ENCODE data around the gene MAPK1. TPM values are rescaled to one million over a fixed set of nuclear protein-coding genes. Genes with fewer than 3 reads are reported as not detected.

MAPK1 gene
- total RNA-seq, 1 experiment from 2014 or later, result 87.4 TPM

DNA sequence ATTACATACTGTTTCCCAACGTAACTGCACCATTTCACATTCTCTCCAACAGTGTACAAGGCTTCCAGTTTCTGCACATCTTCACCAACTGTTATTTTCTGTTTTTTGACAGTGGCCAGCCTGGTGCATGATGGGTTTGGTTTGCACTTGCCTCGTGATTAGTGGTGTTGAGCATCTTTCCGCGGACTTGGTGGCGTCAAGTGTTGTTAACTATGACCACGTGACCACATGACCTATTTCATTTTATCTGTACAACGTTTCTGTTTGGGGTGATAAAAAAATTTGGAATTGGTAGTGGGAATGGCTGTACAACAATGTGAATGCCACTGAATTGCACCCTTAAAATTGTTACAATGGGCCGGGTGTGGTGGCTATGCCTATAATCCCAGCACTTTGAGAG is 129.4 kb downstream of the MAPK1 start:
- H3K27ac Mint-ChIP-seq, result no peak overlapping the region
- H3K4me1 Mint-ChIP-seq, result peaks cover 17% of the 10 kb centered on the region
- TF ChIP-seq NFATC4 (CRISPR knock-in tag; IDR thresholded peaks at IDR 0.05), result no peak
- no peak for TF ChIP-seq IRF2 (CRISPR knock-in tag; IDR thresholded peaks at IDR 0.05; ENCODE audit: borderline replicate concordance, low read depth)
- TF ChIP-seq, protein P1, sequence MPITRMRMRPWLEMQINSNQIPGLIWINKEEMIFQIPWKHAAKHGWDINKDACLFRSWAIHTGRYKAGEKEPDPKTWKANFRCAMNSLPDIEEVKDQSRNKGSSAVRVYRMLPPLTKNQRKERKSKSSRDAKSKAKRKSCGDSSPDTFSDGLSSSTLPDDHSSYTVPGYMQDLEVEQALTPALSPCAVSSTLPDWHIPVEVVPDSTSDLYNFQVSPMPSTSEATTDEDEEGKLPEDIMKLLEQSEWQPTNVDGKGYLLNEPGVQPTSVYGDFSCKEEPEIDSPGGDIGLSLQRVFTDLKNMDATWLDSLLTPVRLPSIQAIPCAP (CRISPR knock-in tag; IDR thresholded peaks at IDR 0.05), result no peak
- no peak for TF ChIP-seq RORB (CRISPR knock-in tag; IDR thresholded peaks at IDR 0.05)
- no peak for TF ChIP-seq ATF6 (CRISPR knock-in tag; IDR thresholded peaks at IDR 0.05)
- TF ChIP-seq, protein P2, sequence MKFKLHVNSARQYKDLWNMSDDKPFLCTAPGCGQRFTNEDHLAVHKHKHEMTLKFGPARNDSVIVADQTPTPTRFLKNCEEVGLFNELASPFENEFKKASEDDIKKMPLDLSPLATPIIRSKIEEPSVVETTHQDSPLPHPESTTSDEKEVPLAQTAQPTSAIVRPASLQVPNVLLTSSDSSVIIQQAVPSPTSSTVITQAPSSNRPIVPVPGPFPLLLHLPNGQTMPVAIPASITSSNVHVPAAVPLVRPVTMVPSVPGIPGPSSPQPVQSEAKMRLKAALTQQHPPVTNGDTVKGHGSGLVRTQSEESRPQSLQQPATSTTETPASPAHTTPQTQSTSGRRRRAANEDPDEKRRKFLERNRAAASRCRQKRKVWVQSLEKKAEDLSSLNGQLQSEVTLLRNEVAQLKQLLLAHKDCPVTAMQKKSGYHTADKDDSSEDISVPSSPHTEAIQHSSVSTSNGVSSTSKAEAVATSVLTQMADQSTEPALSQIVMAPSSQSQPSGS (CRISPR knock-in tag; IDR thresholded peaks at IDR 0.05; ENCODE audit: borderline replicate concordance, low read depth), result no peak
- TF ChIP-seq, protein P3, sequence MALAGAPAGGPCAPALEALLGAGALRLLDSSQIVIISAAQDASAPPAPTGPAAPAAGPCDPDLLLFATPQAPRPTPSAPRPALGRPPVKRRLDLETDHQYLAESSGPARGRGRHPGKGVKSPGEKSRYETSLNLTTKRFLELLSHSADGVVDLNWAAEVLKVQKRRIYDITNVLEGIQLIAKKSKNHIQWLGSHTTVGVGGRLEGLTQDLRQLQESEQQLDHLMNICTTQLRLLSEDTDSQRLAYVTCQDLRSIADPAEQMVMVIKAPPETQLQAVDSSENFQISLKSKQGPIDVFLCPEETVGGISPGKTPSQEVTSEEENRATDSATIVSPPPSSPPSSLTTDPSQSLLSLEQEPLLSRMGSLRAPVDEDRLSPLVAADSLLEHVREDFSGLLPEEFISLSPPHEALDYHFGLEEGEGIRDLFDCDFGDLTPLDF (CRISPR knock-in tag; IDR thresholded peaks at IDR 0.05), result no peak
- TF ChIP-seq, protein P4, sequence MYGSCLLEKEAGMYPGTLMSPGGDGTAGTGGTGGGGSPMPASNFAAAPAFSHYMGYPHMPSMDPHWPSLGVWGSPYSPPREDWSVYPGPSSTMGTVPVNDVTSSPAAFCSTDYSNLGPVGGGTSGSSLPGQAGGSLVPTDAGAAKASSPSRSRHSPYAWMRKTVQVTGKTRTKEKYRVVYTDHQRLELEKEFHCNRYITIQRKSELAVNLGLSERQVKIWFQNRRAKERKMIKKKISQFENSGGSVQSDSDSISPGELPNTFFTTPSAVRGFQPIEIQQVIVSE (CRISPR knock-in tag; IDR thresholded peaks at IDR 0.05; ENCODE audit: borderline replicate concordance), result no peak
- ATAC-seq (no peak), DNase-seq (ENCODE audit: low spot score) (no peak)
- peaks cover 50% of the 10 kb centered on the region for H3K27me3 Mint-ChIP-seq (ENCODE audit: low read depth)
- ChIA-PET POLR2A (no interaction called here), CTCF (no interaction called here)
- H3K9me3 Mint-ChIP-seq, result no peaks in the 10 kb centered on the region
- no peak overlapping the region for H3K4me3 Mint-ChIP-seq
- no peaks in the 10 kb centered on the region for H3K36me3 Mint-ChIP-seq

DNA sequence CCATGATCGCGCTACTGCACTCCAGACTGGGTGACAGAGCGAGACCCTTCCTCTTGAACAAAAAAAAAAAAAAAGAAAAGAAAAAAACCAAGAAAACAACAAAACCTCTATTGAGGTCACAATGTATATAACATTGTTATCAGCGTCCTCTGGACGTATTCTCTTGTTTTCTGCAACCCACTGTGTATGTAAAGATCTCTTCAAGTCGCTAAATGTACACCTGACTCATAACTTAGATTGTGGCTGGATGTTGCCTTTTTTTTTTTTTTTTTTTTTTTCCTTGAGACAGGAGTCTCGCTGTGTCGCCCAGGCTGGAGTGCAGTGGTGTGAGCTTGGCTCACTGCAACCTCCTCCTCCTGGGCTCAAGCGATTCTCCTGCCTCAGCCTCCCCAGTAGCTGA is 130.5 kb downstream of the MAPK1 start:
- ATAC-seq (no peak), DNase-seq (ENCODE audit: low spot score) (no peak)
- Mint-ChIP-seq H3K27me3 (ENCODE audit: low read depth) (peaks cover 56% of the 10 kb centered on the region), H3K9me3 (no peaks in the 10 kb centered on the region), H3K4me3 (no peak overlapping the region), H3K36me3 (no peaks in the 10 kb centered on the region), H3K27ac (no peak overlapping the region), H3K4me1 (peaks cover 17% of the 10 kb centered on the region)
- POLR2A ChIA-PET, result no interaction called here
- TF ChIP-seq PRRX2 (CRISPR knock-in tag; IDR thresholded peaks at IDR 0.05) (no peak), STAT6 (CRISPR knock-in tag; conservative IDR thresholded peaks at IDR 0.05; ENCODE audit: low read depth) (no peak), SOX15 (CRISPR knock-in tag; IDR thresholded peaks at IDR 0.05) (no peak), TP53 (CRISPR knock-in tag; IDR thresholded peaks at IDR 0.05) (no peak)
- CTCF ChIA-PET, result interaction anchor here (0.6 to 1.5 kb wide), 2 partner anchors 216 to 324 kb away, joined by 4 to 8 read pairs; partner anchors contain the start of gene PPM1F

DNA sequence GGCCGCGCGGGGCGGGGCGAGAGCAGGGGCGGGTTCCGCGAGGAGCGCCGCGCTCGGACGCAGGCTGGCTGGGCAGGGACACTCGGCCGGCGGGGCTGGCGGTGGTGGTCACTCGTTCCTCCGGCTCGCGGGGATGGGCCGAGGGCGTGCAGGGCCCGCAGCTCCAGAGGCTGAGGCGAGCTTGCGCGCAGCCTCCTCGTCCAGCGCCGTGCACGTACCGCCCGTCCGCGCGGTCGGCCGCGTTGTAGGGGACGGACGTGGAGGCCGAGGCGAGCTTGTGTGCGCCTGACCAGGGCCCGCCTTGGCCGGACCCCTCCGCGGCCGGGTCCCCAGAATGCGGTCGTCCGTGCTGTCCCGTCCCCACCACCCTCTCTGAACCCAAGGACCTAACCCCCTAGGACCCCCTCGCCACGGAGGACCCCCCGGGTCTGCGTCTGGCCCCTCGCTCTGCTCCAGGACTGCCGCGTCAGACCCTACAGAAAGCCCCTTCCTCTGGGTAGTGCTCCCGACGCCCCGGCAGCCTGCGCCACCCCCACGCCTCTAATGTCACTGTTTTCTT is 131.3 kb downstream of the MAPK1 start:
- Mint-ChIP-seq H3K9me3 (no peaks in the 10 kb centered on the region), H3K4me3 (peak overlapping the region; percentile 30), H3K27me3 (ENCODE audit: low read depth) (peaks cover 56% of the 10 kb centered on the region), H3K27ac (no peak overlapping the region), H3K36me3 (no peaks in the 10 kb centered on the region), H3K4me1 (peaks cover 17% of the 10 kb centered on the region)
- ATAC-seq (peak; percentile 31), DNase-seq (ENCODE audit: low spot score) (no peak)
- POLR2A ChIA-PET, result interaction anchor here (0.6 to 1.3 kb wide), 3 partner anchors 78 to 196 kb away, joined by 3 to 6 read pairs (median 5); no protein-coding TSS in a partner anchor
- CTCF ChIA-PET, result interaction anchor here (0.6 to 2.0 kb wide), 11 partner anchors 10 to 216 kb away, joined by 3 to 11 read pairs (median 4); partner anchors contain the start of genes MAPK1, PPM1F and SDF2L1
- no peak for TF ChIP-seq IRF2 (CRISPR knock-in tag; IDR thresholded peaks at IDR 0.05; ENCODE audit: borderline replicate concordance, low read depth)
- TF ChIP-seq, protein P3 (CRISPR knock-in tag; IDR thresholded peaks at IDR 0.05), result peak; percentile 81; the same call in 1 of the 2 replicates
- no peak for TF ChIP-seq PRDM15 (CRISPR knock-in tag; IDR thresholded peaks at IDR 0.05)
- TF ChIP-seq, protein P4 (CRISPR knock-in tag; IDR thresholded peaks at IDR 0.05; ENCODE audit: borderline replicate concordance), result no peak
